ENCODE data around the gene DPP6.

The DPP6 gene

DNA sequence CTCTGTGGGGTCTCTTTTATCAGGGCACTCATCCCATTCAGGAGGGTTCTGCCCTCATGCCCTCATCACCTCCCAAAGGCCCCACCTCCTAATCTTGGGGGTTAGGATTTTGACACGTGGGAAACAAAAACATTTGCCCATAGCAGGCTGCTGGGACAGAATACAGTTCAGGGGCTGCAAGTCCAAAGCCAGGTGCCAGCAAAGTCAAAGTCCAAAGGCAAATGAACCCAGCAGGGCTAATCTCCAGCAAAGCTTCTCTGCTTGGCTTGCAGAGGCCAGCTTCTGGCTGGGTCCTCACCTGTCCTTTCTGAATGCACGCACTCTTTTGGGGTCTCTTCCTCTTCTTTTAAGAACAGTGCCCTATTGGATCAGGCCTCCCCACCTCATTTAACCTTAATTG lies 359.9 kb downstream of the DPP6 start:
- no peaks in the 10 kb centered on the region for H3K9me3 ChIP-seq (ENCODE audit: control insufficient read depth in 2 of 2, low read length in 2 of 2)
- no peaks in the 10 kb centered on the region for H3K36me3 ChIP-seq (ENCODE audit: control insufficient read depth in 2 of 2, insufficient read depth in 2 of 2, low read length in 2 of 2)
- no peak overlapping the region for H3K27ac ChIP-seq (ENCODE audit: low read length)
- H3K4me1 ChIP-seq (ENCODE audit: control insufficient read depth, insufficient read depth, low read length) = no peaks in the 10 kb centered on the region
- H3K4me3 ChIP-seq (ENCODE audit: low read length in 2 of 2) = no peak overlapping the region
- no peak overlapping the region for H3K9ac ChIP-seq (ENCODE audit: low read length in 2 of 2)
- no peaks in the 10 kb centered on the region for H3K27me3 ChIP-seq (ENCODE audit: control insufficient read depth in 1 of 2, insufficient read depth in 2 of 2, low read length in 2 of 2)

- no peak overlapping the region for H3K27ac ChIP-seq (ENCODE audit: low read length)
- H3K36me3 ChIP-seq (ENCODE audit: control insufficient read depth in 2 of 2, insufficient read depth in 2 of 2, low read length in 2 of 2) = no peaks in the 10 kb centered on the region
- H3K4me1 ChIP-seq (ENCODE audit: control insufficient read depth, insufficient read depth, low read length) = no peaks in the 10 kb centered on the region
- H3K9me3 ChIP-seq (ENCODE audit: control insufficient read depth in 2 of 2, low read length in 2 of 2) = no peaks in the 10 kb centered on the region
- H3K9ac ChIP-seq (ENCODE audit: low read length in 2 of 2) = no peak overlapping the region
- H3K27me3 ChIP-seq (ENCODE audit: control insufficient read depth in 1 of 2, insufficient read depth in 2 of 2, low read length in 2 of 2) = no peaks in the 10 kb centered on the region
- no peak overlapping the region for H3K4me3 ChIP-seq (ENCODE audit: low read length in 2 of 2)
These were observed 363.7 kb downstream of the DPP6 start for GRCh38 chr7:154415709-154416399.

GRCh38 chr7:154416714-154417113 lies 364.5 kb downstream of the DPP6 start:
- H3K36me3 ChIP-seq (ENCODE audit: control insufficient read depth in 2 of 2, insufficient read depth in 2 of 2, low read length in 2 of 2) = no peaks in the 10 kb centered on the region
- no peaks in the 10 kb centered on the region for H3K9me3 ChIP-seq (ENCODE audit: control insufficient read depth in 2 of 2, low read length in 2 of 2)
- H3K9ac ChIP-seq (ENCODE audit: low read length in 2 of 2) = no peak overlapping the region
- no peak overlapping the region for H3K27ac ChIP-seq (ENCODE audit: low read length)
- H3K4me3 ChIP-seq (ENCODE audit: low read length in 2 of 2) = no peak overlapping the region
- no peaks in the 10 kb centered on the region for H3K4me1 ChIP-seq (ENCODE audit: control insufficient read depth, insufficient read depth, low read length)
- no peaks in the 10 kb centered on the region for H3K27me3 ChIP-seq (ENCODE audit: control insufficient read depth in 1 of 2, insufficient read depth in 2 of 2, low read length in 2 of 2)

- no peak overlapping the region for H3K9ac ChIP-seq (ENCODE audit: low read length in 2 of 2)
- H3K27me3 ChIP-seq (ENCODE audit: control insufficient read depth in 1 of 2, insufficient read depth in 2 of 2, low read length in 2 of 2) = no peaks in the 10 kb centered on the region
- H3K4me1 ChIP-seq (ENCODE audit: control insufficient read depth, insufficient read depth, low read length) = peaks cover 5% of the 10 kb centered on the region
- H3K9me3 ChIP-seq (ENCODE audit: control insufficient read depth in 2 of 2, low read length in 2 of 2) = no peaks in the 10 kb centered on the region
- no peak overlapping the region for H3K27ac ChIP-seq (ENCODE audit: low read length)
- H3K36me3 ChIP-seq (ENCODE audit: control insufficient read depth in 2 of 2, insufficient read depth in 2 of 2, low read length in 2 of 2) = no peaks in the 10 kb centered on the region
- H3K4me3 ChIP-seq (ENCODE audit: low read length in 2 of 2) = no peak overlapping the region
These were observed 367.1 kb downstream of the DPP6 start for GRCh38 chr7:154419344-154419743.

- Histone ChIP-seq H3K9ac (ENCODE audit: low read length in 2 of 2) (no peak overlapping the region), H3K36me3 (ENCODE audit: control insufficient read depth in 2 of 2, insufficient read depth in 2 of 2, low read length in 2 of 2) (no peaks in the 10 kb centered on the region), H3K27me3 (ENCODE audit: control insufficient read depth in 1 of 2, insufficient read depth in 2 of 2, low read length in 2 of 2) (no peaks in the 10 kb centered on the region), H3K27ac (ENCODE audit: low read length) (no peak overlapping the region), H3K4me1 (ENCODE audit: control insufficient read depth, insufficient read depth, low read length) (peaks cover 5% of the 10 kb centered on the region), H3K9me3 (ENCODE audit: control insufficient read depth in 2 of 2, low read length in 2 of 2) (no peaks in the 10 kb centered on the region), H3K4me3 (ENCODE audit: low read length in 2 of 2) (no peak overlapping the region)
These were observed 371.0 kb downstream of the DPP6 start for GRCh38 chr7:154423231-154423630.

- Histone ChIP-seq H3K36me3 (ENCODE audit: control insufficient read depth in 2 of 2, insufficient read depth in 2 of 2, low read length in 2 of 2) (no peaks in the 10 kb centered on the region), H3K27ac (ENCODE audit: low read length) (no peak overlapping the region)
These were observed 372.2 kb downstream of the DPP6 start for GRCh38 chr7:154424350-154424749.

DNA sequence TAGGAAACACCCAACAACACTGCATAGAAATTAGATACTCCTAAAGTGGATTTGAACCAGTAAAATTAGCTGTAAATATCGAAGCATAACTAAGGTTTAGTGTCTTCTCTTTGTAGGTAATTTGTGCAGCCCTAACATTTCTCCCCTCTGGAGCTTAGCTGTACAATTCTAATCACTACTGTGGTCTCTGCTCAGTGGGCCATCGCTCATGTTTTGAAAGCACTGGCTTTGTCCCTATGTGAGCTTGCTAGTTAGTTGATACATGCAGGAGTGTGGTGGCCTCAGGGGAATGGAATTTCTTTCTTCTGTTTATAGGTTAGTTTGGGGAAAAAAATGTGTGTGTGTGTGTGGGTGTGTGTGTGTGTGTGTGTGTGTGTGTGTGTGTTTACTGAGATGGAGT lies 373.1 kb downstream of the DPP6 start:
- Histone ChIP-seq H3K9ac (ENCODE audit: low read length in 2 of 2) (no peak overlapping the region), H3K4me3 (ENCODE audit: low read length in 2 of 2) (no peak overlapping the region), H3K9me3 (ENCODE audit: control insufficient read depth in 2 of 2, low read length in 2 of 2) (no peaks in the 10 kb centered on the region), H3K27ac (ENCODE audit: low read length) (no peak overlapping the region), H3K36me3 (ENCODE audit: control insufficient read depth in 2 of 2, insufficient read depth in 2 of 2, low read length in 2 of 2) (no peaks in the 10 kb centered on the region), H3K27me3 (ENCODE audit: control insufficient read depth in 1 of 2, insufficient read depth in 2 of 2, low read length in 2 of 2) (no peaks in the 10 kb centered on the region), H3K4me1 (ENCODE audit: control insufficient read depth, insufficient read depth, low read length) (peaks cover 5% of the 10 kb centered on the region)

More at GRCh38 chr7:154424350-154424749, 372.2 kb downstream of the DPP6 start:
- Histone ChIP-seq H3K9me3 (ENCODE audit: control insufficient read depth in 2 of 2, low read length in 2 of 2) (no peaks in the 10 kb centered on the region), H3K4me1 (ENCODE audit: control insufficient read depth, insufficient read depth, low read length) (peaks cover 5% of the 10 kb centered on the region), H3K9ac (ENCODE audit: low read length in 2 of 2) (no peak overlapping the region), H3K27me3 (ENCODE audit: control insufficient read depth in 1 of 2, insufficient read depth in 2 of 2, low read length in 2 of 2) (no peaks in the 10 kb centered on the region), H3K4me3 (ENCODE audit: low read length in 2 of 2) (no peak overlapping the region)

DNA sequence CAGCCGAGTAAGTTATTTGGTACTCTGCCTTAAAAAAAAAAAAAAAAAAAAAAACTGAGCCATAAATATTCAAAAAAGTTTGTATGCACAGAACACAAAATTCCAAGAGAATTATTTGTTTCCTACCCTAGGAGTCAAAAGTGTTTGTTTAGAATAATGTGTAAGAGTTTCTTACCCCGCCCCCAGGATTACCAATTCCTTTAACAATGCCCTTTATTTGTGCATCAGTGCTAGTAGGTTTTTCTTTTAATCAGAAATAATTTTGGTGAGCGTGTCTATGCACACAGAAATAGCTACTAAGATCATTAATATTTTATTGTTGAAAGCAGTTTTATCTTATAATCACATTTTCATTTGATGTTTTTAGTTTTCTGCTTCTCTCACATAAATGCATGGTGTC lies 374.6 kb downstream of the DPP6 start:
- no peaks in the 10 kb centered on the region for H3K9me3 ChIP-seq (ENCODE audit: control insufficient read depth in 2 of 2, low read length in 2 of 2)
- no peak overlapping the region for H3K4me3 ChIP-seq (ENCODE audit: low read length in 2 of 2)
- no peaks in the 10 kb centered on the region for H3K36me3 ChIP-seq (ENCODE audit: control insufficient read depth in 2 of 2, insufficient read depth in 2 of 2, low read length in 2 of 2)
- H3K27me3 ChIP-seq (ENCODE audit: control insufficient read depth in 1 of 2, insufficient read depth in 2 of 2, low read length in 2 of 2) = no peaks in the 10 kb centered on the region
- no peak overlapping the region for H3K27ac ChIP-seq (ENCODE audit: low read length)
- peaks cover 5% of the 10 kb centered on the region for H3K4me1 ChIP-seq (ENCODE audit: control insufficient read depth, insufficient read depth, low read length)
- no peak overlapping the region for H3K9ac ChIP-seq (ENCODE audit: low read length in 2 of 2)

GRCh38 chr7:154427533-154427932 lies 375.3 kb downstream of the DPP6 start:
- no peaks in the 10 kb centered on the region for H3K9me3 ChIP-seq (ENCODE audit: control insufficient read depth in 2 of 2, low read length in 2 of 2)

DNA sequence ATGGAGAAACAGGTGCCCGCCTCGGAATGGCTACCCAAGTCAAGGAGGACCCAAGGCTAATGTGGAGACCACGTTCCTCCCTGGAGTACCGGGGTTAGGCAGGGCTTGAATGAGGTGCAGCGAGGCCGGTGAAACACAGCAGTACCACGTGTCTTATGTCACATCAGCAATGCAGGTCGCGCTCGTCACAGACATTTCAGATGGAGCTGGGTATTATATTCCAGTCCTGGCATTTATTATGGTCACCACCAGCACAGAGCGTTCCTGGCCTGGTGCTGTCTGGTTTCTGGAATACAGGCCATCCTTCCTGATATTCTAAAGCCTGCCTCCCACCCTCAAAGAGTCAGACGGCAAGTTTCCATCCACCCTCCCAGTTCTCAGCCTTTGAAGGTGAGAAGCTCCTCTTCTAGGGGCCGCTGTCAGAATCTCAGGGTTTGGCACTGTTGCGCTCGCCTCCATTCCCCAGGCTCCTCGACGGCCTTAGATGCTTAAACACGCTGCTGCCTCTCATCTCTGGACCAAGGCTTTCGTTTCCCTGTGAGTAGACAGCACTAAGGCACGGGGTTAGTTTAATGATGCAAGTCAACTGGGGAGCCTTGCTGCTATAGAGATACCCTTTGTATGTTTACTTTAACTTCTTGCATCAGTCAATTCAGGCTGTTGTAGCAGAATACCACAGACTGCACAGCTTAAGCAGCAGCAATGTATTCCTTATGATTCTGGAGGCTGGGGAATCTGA lies 377.6 kb downstream of the DPP6 start:
- H3K27ac ChIP-seq (ENCODE audit: low read length) = no peak overlapping the region
- no peaks in the 10 kb centered on the region for H3K27me3 ChIP-seq (ENCODE audit: control insufficient read depth in 1 of 2, insufficient read depth in 2 of 2, low read length in 2 of 2)
- no peaks in the 10 kb centered on the region for H3K9me3 ChIP-seq (ENCODE audit: control insufficient read depth in 2 of 2, low read length in 2 of 2)
- no peak overlapping the region for H3K4me3 ChIP-seq (ENCODE audit: low read length in 2 of 2)
- H3K9ac ChIP-seq (ENCODE audit: low read length in 2 of 2) = no peak overlapping the region
- no peaks in the 10 kb centered on the region for H3K4me1 ChIP-seq (ENCODE audit: control insufficient read depth, insufficient read depth, low read length)
- H3K36me3 ChIP-seq (ENCODE audit: control insufficient read depth in 2 of 2, insufficient read depth in 2 of 2, low read length in 2 of 2) = no peaks in the 10 kb centered on the region

More at GRCh38 chr7:154427533-154427932, 375.3 kb downstream of the DPP6 start:
- Histone ChIP-seq H3K36me3 (ENCODE audit: control insufficient read depth in 2 of 2, insufficient read depth in 2 of 2, low read length in 2 of 2) (no peaks in the 10 kb centered on the region), H3K4me3 (ENCODE audit: low read length in 2 of 2) (no peak overlapping the region), H3K9ac (ENCODE audit: low read length in 2 of 2) (no peak overlapping the region), H3K27me3 (ENCODE audit: control insufficient read depth in 1 of 2, insufficient read depth in 2 of 2, low read length in 2 of 2) (no peaks in the 10 kb centered on the region), H3K27ac (ENCODE audit: low read length) (no peak overlapping the region), H3K4me1 (ENCODE audit: control insufficient read depth, insufficient read depth, low read length) (peaks cover 5% of the 10 kb centered on the region)

DNA sequence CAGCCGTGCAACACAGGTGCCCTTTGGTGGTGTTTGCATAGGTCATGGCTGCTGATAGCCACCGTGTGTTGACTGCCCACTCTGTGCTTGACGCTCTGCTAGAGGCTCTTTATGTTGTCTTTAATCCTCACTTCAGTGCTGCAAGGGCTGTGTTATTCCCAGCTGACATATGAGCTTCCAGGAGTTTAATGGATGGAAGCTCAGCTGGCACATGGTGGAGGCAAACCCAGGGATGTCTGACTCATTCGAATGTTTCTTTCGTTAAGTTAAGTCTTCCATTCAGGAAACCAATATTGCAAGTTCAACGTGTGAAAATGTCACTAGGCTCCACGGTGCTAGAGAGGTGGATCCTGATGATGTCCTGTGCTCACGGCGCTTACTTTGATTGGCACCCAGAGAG lies 378.4 kb downstream of the DPP6 start:
- Histone ChIP-seq H3K27me3 (ENCODE audit: control insufficient read depth in 1 of 2, insufficient read depth in 2 of 2, low read length in 2 of 2) (no peaks in the 10 kb centered on the region), H3K9me3 (ENCODE audit: control insufficient read depth in 2 of 2, low read length in 2 of 2) (no peaks in the 10 kb centered on the region), H3K36me3 (ENCODE audit: control insufficient read depth in 2 of 2, insufficient read depth in 2 of 2, low read length in 2 of 2) (no peaks in the 10 kb centered on the region), H3K27ac (ENCODE audit: low read length) (no peak overlapping the region), H3K9ac (ENCODE audit: low read length in 2 of 2) (no peak overlapping the region), H3K4me3 (ENCODE audit: low read length in 2 of 2) (no peak overlapping the region), H3K4me1 (ENCODE audit: control insufficient read depth, insufficient read depth, low read length) (no peaks in the 10 kb centered on the region)
